Measurements from ENCODE around the gene LASP1NB.
A peak's percentile ranks its signal among the peaks of the same experiment; 100 is the strongest.

LASP1NB gene

GRCh38 chr17:38898812-38899348 lies 26.5 kb upstream of the LASP1NB start:
- no peaks in the 10 kb centered on the region for H3K9me3 ChIP-seq (ENCODE audit: control insufficient read depth in 2 of 3, insufficient read depth in 1 of 3, low read length in 3 of 3)
- intact Hi-C loops (cut with DNase I): no loop called here
- peaks cover 2 to 10% (median 3%) of the 10 kb centered on the region in 3 donors for H3K36me3 ChIP-seq (ENCODE audit: control insufficient read depth in 2 of 3, insufficient read depth in 3 of 3, low read length in 3 of 3)
- no peak overlapping the region for H3K4me3 ChIP-seq (ENCODE audit: low read length in 3 of 3)
- H3K9ac ChIP-seq (ENCODE audit: low read length in 3 of 3): peak overlapping the region in 1 of 3 donors; percentile 14
- FAIRE-seq (no peak), DNase-seq (no peak)
- H3K27me3 ChIP-seq (ENCODE audit: control insufficient read depth, insufficient read depth, low read length): no peaks in the 10 kb centered on the region
- peak overlapping the region; percentile 85 to 86 for H3K27ac ChIP-seq (ENCODE audit: low read depth in 2 of 2, low read length in 2 of 2)
- peaks cover 0 to 45% (median 38%) of the 10 kb centered on the region in 3 donors for H3K4me1 ChIP-seq (ENCODE audit: control insufficient read depth in 2 of 3, insufficient read depth in 2 of 3, low read depth in 1 of 3, low read length in 3 of 3)
- no peak for TF ChIP-seq CTCF (IDR thresholded peaks at IDR 0.05; ENCODE audit: borderline replicate concordance, extremely low read depth, insufficient read depth)

- no peak overlapping the region for H3K9ac ChIP-seq (ENCODE audit: low read length in 3 of 3)
Observed at GRCh38 chr17:38899421-38899820, 26.0 kb upstream of the LASP1NB start.

GRCh38 chr17:38900978-38901656 lies 24.3 kb upstream of the LASP1NB start:
- peaks cover 3 to 14% (median 4%) of the 10 kb centered on the region in 3 donors for H3K36me3 ChIP-seq (ENCODE audit: control insufficient read depth in 2 of 3, insufficient read depth in 3 of 3, low read length in 3 of 3)
- no peaks in the 10 kb centered on the region for H3K9me3 ChIP-seq (ENCODE audit: control insufficient read depth in 2 of 3, insufficient read depth in 1 of 3, low read length in 3 of 3)
- no peak overlapping the region for H3K9ac ChIP-seq (ENCODE audit: low read length in 3 of 3)
- peak overlapping the region in 1 of 2 donors; percentile 1 for H3K27ac ChIP-seq (ENCODE audit: low read depth in 2 of 2, low read length in 2 of 2)
- no peak for FAIRE-seq
- H3K27me3 ChIP-seq (ENCODE audit: control insufficient read depth, insufficient read depth, low read length): no peaks in the 10 kb centered on the region
- intact Hi-C loops (cut with DNase I): no loop called here
- peak in 2 of 5 donors; percentile 46 to 50 for DNase-seq
- TF ChIP-seq CTCF (IDR thresholded peaks at IDR 0.05; ENCODE audit: borderline replicate concordance, extremely low read depth, insufficient read depth): no peak
- no peak overlapping the region for H3K4me3 ChIP-seq (ENCODE audit: low read length in 3 of 3)
- peaks cover 0 to 42% (median 36%) of the 10 kb centered on the region in 3 donors for H3K4me1 ChIP-seq (ENCODE audit: control insufficient read depth in 2 of 3, insufficient read depth in 2 of 3, low read depth in 1 of 3, low read length in 3 of 3)

More at GRCh38 chr17:38899421-38899820, 26.0 kb upstream of the LASP1NB start:
- no peak for FAIRE-seq
- H3K9me3 ChIP-seq (ENCODE audit: control insufficient read depth in 2 of 3, insufficient read depth in 1 of 3, low read length in 3 of 3): no peaks in the 10 kb centered on the region
- TF ChIP-seq CTCF (IDR thresholded peaks at IDR 0.05; ENCODE audit: borderline replicate concordance, extremely low read depth, insufficient read depth): no peak
- H3K4me3 ChIP-seq (ENCODE audit: low read length in 3 of 3): no peak overlapping the region
- no peaks in the 10 kb centered on the region for H3K27me3 ChIP-seq (ENCODE audit: control insufficient read depth, insufficient read depth, low read length)
- H3K27ac ChIP-seq (ENCODE audit: low read depth in 2 of 2, low read length in 2 of 2): peak overlapping the region; percentile 65 to 86
- H3K36me3 ChIP-seq (ENCODE audit: control insufficient read depth in 2 of 3, insufficient read depth in 3 of 3, low read length in 3 of 3): peaks cover 2 to 10% (median 3%) of the 10 kb centered on the region in 3 donors
- H3K4me1 ChIP-seq (ENCODE audit: control insufficient read depth in 2 of 3, insufficient read depth in 2 of 3, low read depth in 1 of 3, low read length in 3 of 3): peaks cover 0 to 42% (median 38%) of the 10 kb centered on the region in 3 donors
- DNase-seq: no peak
- intact Hi-C loops (cut with DNase I): no loop called here
